HG03571 (cell line): ENCODE data around the gene NID1.

Experiments used
- ATAC-seq: cut with Tn5 transposase; IDR thresholded peaks from one replicate; pipeline ENCODE4 v1.9.1; 2021; ENCODE audit not compliant: unreplicated experiment

NID1 gene

DNA sequence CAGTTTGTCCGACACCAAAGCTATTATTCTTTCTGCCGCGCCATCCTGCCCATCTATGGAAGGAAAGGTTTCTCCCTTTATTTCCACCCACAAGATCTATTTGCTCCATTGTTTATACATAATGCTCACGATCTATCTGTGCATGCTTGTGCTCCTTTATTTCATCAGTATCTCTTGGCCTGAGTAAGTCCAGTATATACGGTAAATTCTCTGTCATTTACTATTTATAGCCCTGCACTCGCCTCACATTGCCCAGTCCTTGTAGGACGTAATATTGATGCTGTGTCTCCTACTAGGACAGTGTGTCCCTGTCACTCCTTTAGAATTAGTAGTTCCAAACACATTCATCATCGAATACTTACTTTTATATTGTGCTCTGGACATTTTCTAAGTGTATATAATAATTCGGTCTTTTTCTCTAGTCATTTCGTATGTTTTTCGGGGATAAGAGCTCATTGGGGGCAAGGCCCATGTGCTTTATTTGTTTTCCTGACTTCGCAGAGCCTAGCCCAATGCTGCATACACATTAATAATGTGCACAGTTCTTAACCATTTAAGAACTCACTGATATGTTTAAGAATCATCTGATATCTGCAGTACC lies 3.1 kb upstream of the NID1 start:
- ATAC-seq: no peak

DNA sequence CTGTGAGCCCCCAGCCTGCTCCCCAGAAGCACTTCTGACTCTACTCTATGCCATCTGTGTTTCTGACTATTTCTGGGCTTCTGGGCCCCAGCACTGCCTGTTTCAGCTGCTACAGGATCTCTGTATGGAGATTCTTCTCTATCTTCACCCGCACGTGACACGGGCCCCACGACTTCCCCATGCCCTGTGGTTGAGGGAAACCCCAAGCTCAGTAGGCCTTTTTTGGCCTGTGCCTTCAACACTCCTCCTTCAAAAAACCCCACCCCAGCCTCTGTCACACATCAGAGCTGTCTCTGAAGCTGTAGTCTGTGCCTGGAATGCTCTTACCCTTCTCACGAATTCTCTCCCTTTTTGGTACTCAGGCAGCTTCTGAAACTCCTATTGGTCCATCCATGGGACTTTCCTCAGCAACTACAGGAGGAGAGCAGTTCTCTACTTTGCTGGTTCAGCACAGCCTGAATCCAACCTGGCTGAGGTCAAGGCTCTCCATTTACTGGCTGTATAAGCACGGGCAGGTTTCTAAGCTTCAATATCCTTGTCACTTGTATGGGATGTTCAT lies 2.0 kb upstream of the NID1 start:
- peak; percentile 66 for ATAC-seq

DNA sequence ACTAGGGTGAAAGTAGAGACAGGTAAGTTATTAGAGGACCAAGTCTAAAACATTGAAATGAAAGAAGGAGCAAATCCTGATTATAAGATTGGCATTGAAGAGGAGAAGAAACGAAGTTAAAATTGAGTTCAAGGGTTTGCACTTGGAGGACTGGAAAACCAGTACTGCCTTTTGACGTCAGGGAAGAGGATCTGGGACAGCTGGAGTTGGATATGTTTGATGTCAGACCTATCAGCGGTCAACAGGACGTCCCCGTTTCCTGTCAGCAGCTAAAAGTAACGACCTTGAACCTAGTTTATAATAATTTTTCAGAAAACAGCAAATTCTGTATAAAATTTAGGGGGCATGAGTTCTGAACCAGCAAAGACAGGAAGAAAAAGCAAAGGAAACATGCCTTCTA lies 1.2 kb upstream of the NID1 start:
- no peak for ATAC-seq

DNA sequence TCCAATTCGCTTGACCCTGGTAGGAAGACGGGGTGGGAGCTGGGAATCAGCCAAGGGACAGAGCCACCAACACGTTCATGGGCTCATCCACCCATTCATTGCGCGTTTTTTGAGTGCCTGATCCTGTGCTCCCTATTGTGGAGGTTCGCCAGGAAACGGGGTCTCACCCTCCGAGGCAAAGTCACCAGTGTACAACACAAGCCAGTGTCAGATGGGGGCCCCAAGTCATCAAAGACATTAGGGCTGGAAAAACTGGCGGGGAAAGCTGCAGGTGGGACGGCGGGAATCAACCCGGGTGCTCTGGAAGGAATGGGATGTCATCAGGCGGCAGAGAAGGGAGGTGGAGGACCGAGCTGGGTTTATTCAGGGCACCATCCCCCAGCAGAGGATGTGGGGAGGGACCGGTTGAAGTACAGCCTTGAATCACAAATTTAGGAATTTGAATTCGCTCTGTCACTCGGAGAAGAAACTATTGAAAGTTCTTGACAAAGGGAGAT lies 667 bp upstream of the NID1 start:
- ATAC-seq: no peak

DNA sequence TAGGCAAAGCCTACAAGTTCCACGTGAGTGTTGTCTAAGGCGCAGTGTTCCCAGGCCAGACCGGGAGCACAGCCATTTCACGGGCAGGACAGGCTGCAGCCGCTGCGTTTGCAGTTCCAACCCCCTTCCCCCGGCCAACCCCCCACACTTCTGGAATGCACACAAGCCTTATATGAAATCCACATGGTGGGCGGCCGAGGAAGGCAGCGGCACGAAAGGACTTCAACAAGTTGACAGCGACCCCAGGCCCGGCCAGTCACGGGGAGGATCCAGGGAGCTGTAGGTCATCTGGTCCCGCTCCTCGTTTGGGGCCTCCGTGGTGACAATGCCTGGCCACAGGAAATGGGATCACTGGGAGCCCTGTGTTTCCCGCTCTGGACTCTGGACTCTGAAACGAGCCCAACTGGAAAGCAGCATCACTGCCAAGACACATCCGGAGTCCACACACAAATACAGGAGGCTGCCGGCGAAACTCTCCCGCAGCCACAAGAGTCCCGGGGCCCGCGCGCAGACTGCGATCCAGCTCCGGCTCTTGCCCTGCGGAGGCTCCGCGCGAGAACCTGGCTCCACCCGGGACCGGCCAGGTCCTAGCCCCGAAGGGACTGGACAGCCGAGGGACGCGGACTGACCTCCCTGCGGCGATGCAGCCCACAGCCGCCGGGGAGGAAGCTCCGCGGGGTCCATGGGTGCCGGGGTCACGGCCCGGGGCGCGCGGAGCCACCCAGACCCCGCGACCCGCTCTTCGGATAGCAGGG lies 794 bp downstream of the NID1 start:
- ATAC-seq: no peak

DNA sequence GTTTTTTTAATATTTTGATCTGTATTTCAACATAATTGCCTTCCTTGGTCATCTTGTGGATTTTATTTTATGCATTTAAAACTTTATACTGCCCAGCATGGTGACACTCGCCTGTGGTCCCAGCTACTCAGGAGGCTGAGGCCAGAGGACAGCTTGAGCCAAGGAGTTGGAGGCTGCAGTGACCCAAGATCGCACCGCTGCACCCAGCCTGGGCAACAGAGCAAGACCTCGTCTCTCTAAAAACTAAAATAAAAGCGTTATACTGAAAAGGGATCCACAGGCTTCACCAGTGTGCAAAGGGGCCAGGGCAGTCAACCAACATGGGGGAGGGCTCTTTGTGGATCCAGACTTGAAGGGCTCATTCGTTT lies 1.4 kb downstream of the NID1 start:
- no peak for ATAC-seq

DNA sequence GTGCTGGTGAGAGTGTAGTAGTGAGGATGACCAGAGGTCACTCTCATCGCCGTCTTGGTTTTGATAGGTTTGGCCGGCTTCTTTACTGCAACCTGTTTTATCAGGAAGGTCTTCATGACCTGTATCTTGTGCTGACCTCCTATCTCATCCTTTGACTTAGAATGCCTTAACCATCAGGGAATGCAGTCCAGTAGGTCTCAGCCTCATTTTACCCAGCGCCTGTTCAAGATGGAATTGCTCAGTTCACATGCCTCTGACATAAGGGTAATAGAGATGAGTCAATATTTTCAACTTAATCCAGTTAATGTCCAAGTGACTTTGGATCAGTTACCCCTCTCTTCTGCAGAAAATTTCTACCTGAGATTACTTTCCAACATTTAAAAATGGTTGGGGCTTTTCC lies 4.6 kb downstream of the NID1 start:
- no peak for ATAC-seq

DNA sequence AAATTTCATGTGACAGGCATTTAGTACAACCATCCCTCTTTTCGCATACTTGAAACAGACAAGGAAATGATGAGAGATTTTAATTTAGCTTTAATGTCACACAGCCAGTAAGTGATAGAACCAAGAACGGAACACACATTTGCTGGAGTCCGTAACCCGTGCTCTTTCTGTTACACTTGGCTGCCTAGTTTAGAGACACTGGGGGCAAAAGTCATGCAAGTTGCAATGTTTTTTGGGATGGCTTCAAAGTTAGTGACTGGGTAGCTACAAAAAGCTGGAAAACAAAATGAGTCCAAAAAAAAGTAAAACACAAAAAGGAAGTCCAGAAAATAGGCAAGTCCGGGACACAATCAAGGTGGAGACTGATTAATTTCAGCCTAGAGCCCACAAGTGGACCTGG lies 5.9 kb downstream of the NID1 start:
- no peak for ATAC-seq

DNA sequence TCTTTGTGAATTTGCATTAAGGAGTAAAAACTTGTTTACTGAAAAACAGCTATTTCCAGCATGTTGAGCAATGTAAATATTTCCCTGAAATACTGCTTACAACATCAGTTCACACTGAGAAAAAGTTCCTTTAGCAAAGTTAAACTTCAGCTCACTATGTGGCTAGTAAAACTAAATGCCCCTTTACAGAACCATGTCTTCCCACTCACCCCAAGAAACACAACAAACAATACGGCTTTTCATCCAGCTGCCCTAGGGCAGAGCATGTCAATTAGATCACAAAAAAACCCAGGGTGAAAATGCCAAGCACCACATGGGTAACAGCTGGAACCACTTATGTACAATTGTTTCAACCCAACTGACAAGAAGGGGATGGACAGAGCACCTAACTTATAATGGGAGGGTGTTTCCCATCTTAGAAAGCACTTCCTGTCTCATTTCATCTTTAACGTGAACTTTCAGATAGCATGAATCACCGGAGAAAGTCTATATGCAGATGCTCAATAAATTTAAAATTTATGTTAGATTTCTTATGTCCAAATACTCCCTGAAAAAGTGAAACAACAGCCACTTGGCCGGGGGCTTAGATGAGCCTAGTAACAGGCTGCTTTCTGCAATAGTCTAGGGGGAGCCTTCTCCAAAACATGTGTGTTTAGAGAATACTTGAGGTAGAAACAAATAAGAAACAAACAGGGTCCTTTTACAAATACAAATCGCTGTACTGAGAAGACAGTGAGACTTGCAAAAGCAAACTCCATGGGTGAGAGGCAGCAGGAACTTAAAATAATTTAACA lies 6.6 kb downstream of the NID1 start:
- ATAC-seq: peak; percentile 91

DNA sequence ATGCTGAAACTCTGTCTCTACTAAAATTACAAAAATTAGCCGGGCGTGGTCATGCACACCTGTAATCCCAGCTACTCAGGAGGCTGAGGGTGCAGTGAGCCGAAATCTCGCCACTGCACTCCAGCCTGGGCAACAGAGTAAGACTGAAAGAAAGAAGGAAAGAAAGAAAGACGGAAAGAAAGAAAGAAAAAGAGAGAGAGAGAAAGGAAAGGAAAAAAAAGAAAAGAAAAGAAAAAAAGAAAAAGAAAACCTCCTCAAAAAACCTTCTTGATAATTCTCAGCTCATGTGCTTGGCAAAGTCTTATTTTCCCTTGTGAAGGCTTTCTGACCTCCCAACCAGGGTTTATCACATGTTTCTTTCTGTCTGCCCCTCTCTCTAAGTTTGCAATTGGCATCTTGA lies 7.3 kb downstream of the NID1 start:
- ATAC-seq: no peak

DNA sequence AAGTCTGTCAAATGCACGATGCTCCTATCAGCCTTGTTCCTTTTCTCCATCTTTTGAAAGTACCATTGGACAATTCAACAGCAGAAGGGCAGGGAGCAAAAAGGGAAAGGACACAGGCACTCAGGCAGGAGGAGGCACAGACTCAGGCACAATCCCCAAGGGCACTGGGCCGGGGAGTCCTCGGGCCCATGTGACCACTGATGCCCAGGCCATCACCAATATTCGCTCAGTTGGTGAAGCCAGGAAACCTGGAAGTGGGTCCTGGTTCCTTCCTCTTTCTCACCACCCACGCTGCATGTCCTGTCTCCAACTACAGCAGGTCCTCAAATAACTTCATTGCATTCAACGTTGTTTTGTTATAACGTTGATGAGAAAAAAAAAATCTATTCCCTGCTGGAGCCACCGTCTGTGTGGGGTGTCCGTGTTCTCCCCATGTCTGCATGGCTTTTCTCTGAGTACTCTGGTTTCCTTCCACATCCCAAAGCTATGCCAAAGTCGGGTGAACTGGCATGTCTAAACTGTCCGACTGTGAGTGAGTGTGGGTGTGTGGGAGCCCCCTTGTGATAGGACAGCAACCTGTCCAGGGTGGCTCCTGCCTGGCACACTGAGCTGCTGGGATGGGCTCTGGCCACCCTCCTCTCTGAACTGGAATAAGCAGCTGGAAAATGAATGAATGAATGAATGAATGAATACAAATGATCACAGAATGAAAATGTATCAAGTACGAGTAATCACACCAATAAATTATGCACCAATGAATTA lies 12.5 kb downstream of the NID1 start:
- no peak for ATAC-seq

DNA sequence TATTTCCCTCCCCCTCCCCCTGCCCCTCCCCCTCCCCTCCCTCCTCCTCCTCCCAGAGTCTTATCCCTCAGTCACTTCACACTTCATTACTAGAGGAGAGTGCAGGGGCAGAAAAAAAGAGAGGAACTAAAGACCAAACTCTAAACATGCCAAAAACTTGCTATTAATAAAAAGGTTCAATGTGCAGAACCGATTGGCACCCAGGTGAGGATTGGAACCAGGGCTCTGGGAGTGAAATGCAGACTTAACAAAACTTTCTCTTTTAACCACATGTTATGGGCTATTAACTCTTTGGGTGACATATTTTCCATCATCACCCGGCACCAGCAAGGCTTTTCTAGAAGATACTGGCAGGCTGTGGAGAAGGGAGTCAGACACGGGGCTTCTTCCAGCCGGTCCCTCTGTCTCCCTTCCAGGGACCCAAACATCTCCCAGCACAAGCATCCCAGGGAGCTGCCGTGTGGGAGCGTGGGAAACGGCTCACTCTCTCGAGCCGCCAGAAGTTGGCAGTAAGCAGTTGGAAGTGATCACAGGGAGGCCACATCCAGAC lies 13.6 kb downstream of the NID1 start:
- ATAC-seq: no peak

DNA sequence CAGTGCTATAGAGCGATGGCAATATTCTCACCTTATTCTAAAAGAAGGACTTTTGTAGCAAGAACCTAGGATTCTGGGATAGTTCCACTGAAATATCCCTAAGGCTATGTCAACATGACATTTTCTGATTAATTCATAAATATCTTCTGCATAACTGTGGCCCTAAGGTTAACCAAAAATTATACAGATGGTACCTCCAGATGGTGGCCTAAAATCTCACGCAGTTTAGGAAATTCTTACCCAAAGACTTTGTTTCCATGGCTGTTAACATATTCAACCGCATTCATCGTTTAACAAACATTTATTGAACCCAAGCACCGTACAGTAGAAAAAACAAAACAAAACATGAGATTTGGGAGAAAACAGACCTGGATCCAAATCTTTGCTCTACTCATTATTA lies 19.1 kb downstream of the NID1 start:
- ATAC-seq: no peak

DNA sequence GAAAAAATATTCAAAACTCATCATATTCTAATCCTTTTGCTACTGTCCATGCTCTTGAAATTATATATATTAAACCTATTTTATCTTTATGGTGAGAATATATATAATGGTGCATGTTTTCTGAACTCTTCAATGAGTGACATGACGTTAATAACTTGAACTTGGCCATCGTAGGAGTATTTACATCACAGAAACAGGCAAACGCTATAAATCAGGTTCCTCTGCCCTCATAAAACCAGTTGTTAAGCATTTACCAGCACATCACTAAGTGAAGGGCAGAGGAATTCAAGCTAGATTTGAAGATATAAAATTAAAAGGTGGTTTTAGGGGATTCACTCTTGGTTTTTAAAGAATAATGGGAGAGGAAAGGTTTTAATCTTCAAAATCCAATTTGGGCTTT lies 20.5 kb downstream of the NID1 start:
- no peak for ATAC-seq

DNA sequence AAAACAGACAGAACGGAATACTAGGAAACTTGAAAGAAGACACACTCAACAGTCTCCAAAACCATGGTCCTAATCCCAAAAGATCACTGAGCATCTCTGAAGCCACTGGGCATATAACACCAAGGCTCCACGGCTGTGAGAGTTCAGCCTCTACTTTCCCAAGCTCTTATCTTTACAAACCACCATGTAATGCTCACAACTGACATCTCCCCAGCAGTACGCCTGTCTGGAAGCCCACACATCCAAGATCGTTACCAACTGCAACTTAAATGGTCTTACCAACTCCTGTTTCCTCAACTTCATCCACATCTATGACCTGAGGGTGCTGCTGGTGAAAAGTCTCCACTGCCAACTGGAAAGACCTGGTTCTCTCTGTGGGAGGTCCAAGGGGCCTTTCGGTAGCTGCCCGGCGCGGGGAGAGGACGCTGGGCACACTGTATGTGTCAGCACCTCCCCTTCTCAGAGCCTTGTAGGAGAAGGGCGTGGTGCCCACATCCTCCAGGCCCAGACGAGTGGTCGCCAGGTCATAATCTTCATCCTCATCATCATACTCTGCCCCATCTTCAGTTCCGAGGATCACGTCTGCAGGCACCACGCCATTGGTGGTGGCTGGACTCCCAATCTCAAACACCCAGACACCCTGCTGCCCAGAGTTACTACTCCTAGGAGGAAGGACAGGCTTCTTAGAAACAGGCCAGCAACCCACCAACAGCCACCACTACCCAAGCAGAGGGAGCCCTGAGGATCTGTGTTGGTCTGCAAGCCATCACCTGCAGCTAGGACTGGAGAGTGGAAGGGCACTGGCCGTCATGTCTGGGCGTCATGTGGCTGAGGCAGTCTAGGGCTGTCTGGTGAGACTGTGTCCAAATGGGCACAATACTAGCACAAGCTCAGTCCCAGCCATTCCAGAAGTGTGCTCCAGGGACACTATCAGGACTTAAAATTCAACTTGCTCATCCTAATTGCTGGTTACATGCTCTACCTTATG lies 23.0 kb downstream of the NID1 start:
- ATAC-seq: no peak

DNA sequence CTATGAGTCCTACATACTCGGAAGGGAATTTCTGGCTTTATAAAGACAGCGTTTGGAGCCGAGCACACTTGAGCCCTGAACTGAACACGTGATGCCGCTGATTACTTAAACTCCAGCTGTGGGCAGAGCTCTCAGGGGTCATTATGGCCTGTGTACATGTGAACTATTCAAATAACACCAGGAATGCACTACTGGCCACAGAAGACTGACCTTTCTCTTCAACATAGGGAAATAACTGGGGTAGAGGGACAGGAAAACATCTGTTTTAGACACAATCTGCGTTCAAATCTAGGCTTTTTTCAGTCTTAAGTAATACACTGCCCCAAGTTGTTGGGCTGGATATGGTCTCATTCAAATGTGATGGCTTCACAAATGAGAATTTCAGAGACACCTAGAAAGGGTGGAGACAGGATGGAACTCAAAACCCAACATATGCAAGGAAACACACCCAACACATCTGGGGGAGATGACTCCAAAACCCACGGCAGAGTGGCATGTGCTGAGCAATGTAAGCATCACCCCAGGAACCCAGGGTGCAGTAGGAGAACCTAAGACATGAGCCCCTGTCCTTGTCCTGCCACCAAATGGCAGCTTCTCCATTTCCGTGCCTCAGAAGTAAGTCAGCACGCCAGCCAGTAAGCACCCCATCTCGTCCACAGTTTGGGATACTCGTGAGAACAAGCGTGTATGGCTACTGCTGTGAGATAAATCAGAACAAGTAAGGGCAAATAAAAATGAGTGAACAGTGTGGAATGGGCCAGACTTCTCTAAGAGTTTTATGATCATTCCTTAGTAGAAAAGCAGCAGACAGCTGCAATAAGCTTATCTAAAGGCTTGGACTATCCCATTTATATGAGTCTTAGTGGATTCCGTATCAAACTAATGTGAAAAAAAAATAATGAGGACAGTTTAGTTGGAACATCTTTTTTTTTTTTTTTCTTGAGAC lies 24.9 kb downstream of the NID1 start:
- ATAC-seq: no peak

DNA sequence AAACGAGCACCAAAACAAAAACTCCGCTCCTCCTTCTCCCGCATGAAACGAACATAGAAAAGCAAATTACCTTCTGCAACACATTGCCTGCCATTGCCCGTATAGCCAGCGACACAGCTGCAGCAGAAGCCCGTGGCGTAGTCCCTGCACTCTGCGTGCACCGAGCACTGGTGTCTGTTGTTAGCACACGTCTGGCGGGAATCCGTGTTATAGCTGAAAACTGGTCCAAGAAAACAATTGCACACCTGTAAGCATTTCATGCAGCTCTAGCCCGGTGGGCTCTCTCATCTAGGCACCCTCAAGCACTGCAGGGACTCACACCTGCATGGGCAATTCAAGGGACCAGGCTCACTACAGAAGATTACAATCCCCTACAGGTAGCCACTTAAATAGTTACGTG lies 26.9 kb downstream of the NID1 start:
- ATAC-seq: no peak

DNA sequence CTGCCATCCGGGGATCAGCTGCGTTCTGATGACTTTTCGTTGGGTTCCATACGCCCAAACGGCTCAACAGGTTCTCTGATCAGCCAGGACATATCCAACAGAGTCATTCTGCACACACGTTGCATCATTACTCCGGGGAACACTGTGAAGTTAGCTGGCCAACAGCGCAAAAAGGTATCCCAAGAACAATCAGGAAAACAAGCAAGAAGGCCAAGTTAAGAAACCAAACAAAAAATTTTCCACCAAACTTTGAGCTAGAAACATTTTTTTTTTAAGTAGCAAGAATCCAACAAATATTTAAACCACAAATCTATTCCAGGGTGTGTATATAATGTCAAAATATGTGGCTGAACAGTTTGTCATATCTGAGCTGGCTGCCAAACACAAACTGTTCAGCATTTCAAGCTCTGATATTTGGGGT lies 29.2 kb downstream of the NID1 start:
- no peak for ATAC-seq
